GM12878 (cell line): ENCODE results near the gene KLF3. TPM values are rescaled to one million over a fixed set of nuclear protein-coding genes. Genes with fewer than 3 reads are reported as not detected.

Experiments used
- BACH1 ChIP-seq: fragments of 450-650 bp; IDR thresholded peaks from 2 replicates; pipeline ENCODE4 v1.6.1; 2017; ENCODE audit warnings: mild to moderate bottlenecking, borderline replicate concordance
- BRCA1 ChIP-seq: IDR thresholded peaks from 2 replicates; pipeline ENCODE4 v1.6.1; 2011; ENCODE audit warnings: low read depth, low read length, improper control_type of control experiment
- CHD1 ChIP-seq: IDR thresholded peaks from 2 replicates; pipeline ENCODE4 v1.6.1; 2012; ENCODE audit warnings: low read depth, low read length, improper control_type of control experiment
- CHD4 ChIP-seq: fragments of 200-600 bp; sonication (generic); IDR thresholded peaks from 2 replicates; pipeline ENCODE4 v1.6.1; 2016; ENCODE audit warnings: mild to moderate bottlenecking
- CUX1 ChIP-seq: IDR thresholded peaks from 2 replicates; pipeline ENCODE4 v1.6.1; 2012; ENCODE audit warnings: improper control_type of control experiment, low read depth, low read length; ENCODE audit not compliant: insufficient replicate concordance
- E4F1 ChIP-seq: fragments of 450-650 bp; IDR thresholded peaks from 2 replicates; pipeline ENCODE4 v1.6.1; 2018; ENCODE audit warnings: borderline replicate concordance, mild to moderate bottlenecking; ENCODE audit not compliant: partially characterized antibody
- ELK1 ChIP-seq: IDR thresholded peaks from 2 replicates; pipeline ENCODE4 v1.6.1; 2012; ENCODE audit warnings: low read depth, low read length, improper control_type of control experiment
- FOS ChIP-seq: IDR thresholded peaks from 3 replicates; pipeline ENCODE4 v1.6.1; 2011; ENCODE audit warnings: borderline replicate concordance; ENCODE audit not compliant: insufficient read length; ENCODE audit errors: extremely low read depth
- MEF2B ChIP-seq: fragments of 450-650 bp; IDR thresholded peaks from 2 replicates; pipeline ENCODE4 v1.6.1; 2018; ENCODE audit warnings: mild to moderate bottlenecking, moderate library complexity; ENCODE audit not compliant: partially characterized antibody, poor library complexity, severe bottlenecking
- POU2F2 ChIP-seq: IDR thresholded peaks from 3 replicates; pipeline ENCODE4 v1.6.1; 2011; ENCODE audit warnings: low read depth, mild to moderate bottlenecking, low read length, borderline replicate concordance
- RAD21 ChIP-seq: IDR thresholded peaks from 2 replicates; pipeline ENCODE4 v1.6.1; 2011; ENCODE audit warnings: mild to moderate bottlenecking, low read depth, low read length, moderate library complexity; ENCODE audit not compliant: insufficient read depth
- RELA ChIP-seq: fragments of 450-650 bp; IDR thresholded peaks from 2 replicates; pipeline ENCODE4 v1.8.0; 2014; ENCODE audit warnings: borderline replicate concordance; ENCODE audit not compliant: partially characterized antibody
- SMARCA5 ChIP-seq: fragments of 450-650 bp; IDR thresholded peaks from 2 replicates; pipeline ENCODE4 v1.6.1; 2017; ENCODE audit warnings: mild to moderate bottlenecking
- SPI1 ChIP-seq: IDR thresholded peaks from 2 replicates; pipeline ENCODE4 v1.6.1; 2011; ENCODE audit warnings: low read depth, mild to moderate bottlenecking, low read length, moderate library complexity, borderline replicate concordance; ENCODE audit not compliant: insufficient read depth
- SREBF2 ChIP-seq: IDR thresholded peaks from 2 replicates; pipeline ENCODE4 v1.6.1; 2012; ENCODE audit warnings: mild to moderate bottlenecking, low read length
- TARDBP ChIP-seq: IDR thresholded peaks from 2 replicates; pipeline ENCODE4 v1.6.1; 2016; ENCODE audit warnings: borderline replicate concordance
- YBX1 ChIP-seq: fragments of 450-650 bp; IDR thresholded peaks from 2 replicates; pipeline ENCODE4 v1.6.1; 2016; ENCODE audit warnings: antibody characterized with exemption
- ZBTB33 ChIP-seq: fragments of 450-650 bp; IDR thresholded peaks from 2 replicates; pipeline ENCODE4 v1.6.1; 2017; ENCODE audit warnings: mild to moderate bottlenecking
- ZNF384 ChIP-seq: IDR thresholded peaks from 2 replicates; pipeline ENCODE4 v1.6.1; 2012; ENCODE audit warnings: low read depth, mild to moderate bottlenecking, low read length, improper control_type of control experiment, borderline replicate concordance
- ZNF622 ChIP-seq: fragments of 450-650 bp; IDR thresholded peaks from 2 replicates; pipeline ENCODE4 v1.6.1; 2017; ENCODE audit warnings: mild to moderate bottlenecking, inconsistent platforms
- polyA plus RNA-seq, 11 experiments: library from polyadenylated mRNA; depleted of rRNA in 4 of 11; unstranded in 6 of 11; stranded (reverse) in 5 of 11; fragments of >200 nt; fragmentation: Nextera tagmentation in 4 of 11; fragmentation: Illumina TruSeq in 1 of 11; extraction: Ambion mirVana in 4 of 11; extraction: Trizol in 1 of 11; gene quantifications; 1 replicate in 1 of 11; 2 replicates in 10 of 11; pipeline versions ENCODE4 v1.2.1 to v1.2.3, GENCODE V29; 2011 to 2016; ENCODE audit warnings: inconsistent platforms in 2 of 11, missing spikeins in 2 of 11, low read depth in 1 of 11
- total RNA-seq, 4 experiments: library from RNA; depleted of rRNA in 3 of 4; stranded (reverse); fragments of >200 nt in 3 of 4; fragmentation: Illumina TruSeq in 1 of 4; extraction: Trizol in 1 of 4; gene quantifications; 2 replicates each; pipeline versions ENCODE4 v1.2.1 to v1.2.3, GENCODE V29; 2013 to 2021

Gene KLF3
- total and polyA plus RNA-seq, 10 of the 15 experiments (the other 5 are each of a cell fraction or from before 2014, with no cell fraction given), result 1.4 to 5.8 (median 2.1) TPM

- no peak for TF ChIP-seq BACH1
- TF ChIP-seq CHD4, result no peak
- no peak for TF ChIP-seq ELK1
- no peak for TF ChIP-seq RAD21
- no peak for TF ChIP-seq ZNF384
- no peak for TF ChIP-seq SPI1
- TF ChIP-seq ZNF622, result no peak
- no peak for TF ChIP-seq CUX1
- TF ChIP-seq YBX1, result no peak
- TF ChIP-seq RELA, result no peak
- TF ChIP-seq SMARCA5, result no peak
- no peak for TF ChIP-seq E4F1
- no peak for TF ChIP-seq MEF2B
- no peak for TF ChIP-seq FOS
- no peak for TF ChIP-seq ZBTB33
- TF ChIP-seq TARDBP, result no peak
- no peak for TF ChIP-seq BRCA1
- TF ChIP-seq CHD1, result no peak
- no peak for TF ChIP-seq POU2F2
- TF ChIP-seq SREBF2, result no peak
Observed at GRCh38 chr4:38667085-38667893, 3.3 kb downstream of the KLF3 start (continued).
